Endothelial cell of umbilical vein (primary cell): Measurements from ENCODE around the gene NOBOX. TPM values are rescaled to one million over a fixed set of nuclear protein-coding genes. Genes with fewer than 3 reads are reported as not detected.

Experiments
- BruUV-seq: library from RNA; stranded (reverse); fragments of 400-500 nt; replicated peaks from 2 replicates; lab custom pipeline; 2021; lab: Mats Ljungman, UMichigan
- CTCF ChIA-PET: fragments of 300-600, 350-600 bp; sonication (Branson Sonifier 250); formaldehyde crosslinking; loops from one replicate; lab custom pipeline; 2021; ENCODE audit warnings: antibody characterized with exemption, inconsistent platforms; lab: Charles Lee
- POLR2A ChIA-PET: fragments of 300-600, 350-600 bp; sonication (Branson Sonifier 250); formaldehyde crosslinking; loops from one replicate; lab custom pipeline; 2021; ENCODE audit warnings: antibody characterized with exemption, inconsistent platforms; lab: Charles Lee
- DNase-seq: peaks from one replicate; pipeline ENCODE4 v3.0.0-alpha.2; 2011; ENCODE audit warnings: low read depth, low spot score
- FAIRE-seq: peaks from 2 replicates; lab custom pipeline; 2011; peaks lifted over from hg19 to GRCh38; lab: Jason Lieb, UNC
- H2AFZ ChIP-seq: 2 replicates; pipeline ENCODE4 v1.6.0; 2012; ENCODE audit warnings: low read depth, low read length, control low read depth, inconsistent platforms
- H3K27ac ChIP-seq: 2 replicates; pipeline ENCODE4 v1.5.1; 2011; ENCODE audit warnings: low read depth, mild to moderate bottlenecking, control low read depth, low read length, moderate library complexity; ENCODE audit not compliant: insufficient read depth
- H3K27me3 ChIP-seq, 2 experiments: 2 replicates each; pipeline versions ENCODE4 v1.6.0 to v1.6.1; 2011; ENCODE audit warnings: low read length in 2 of 2, mixed read lengths in 1 of 2; ENCODE audit not compliant: control insufficient read depth in 2 of 2, insufficient read depth in 2 of 2
- H3K36me3 ChIP-seq, 2 experiments: 2 replicates in 1 of 2; 3 replicates in 1 of 2; pipeline ENCODE4 v1.5.1; 2011; ENCODE audit warnings: low read length in 2 of 2, mild to moderate bottlenecking in 1 of 2, moderate library complexity in 1 of 2; ENCODE audit not compliant: control insufficient read depth in 2 of 2, insufficient read depth in 2 of 2; ENCODE audit errors: extremely low read depth in 1 of 2
- H3K4me1 ChIP-seq: 3 replicates; pipeline ENCODE4 v1.5.1; 2011; ENCODE audit warnings: mild to moderate bottlenecking, low read length; ENCODE audit not compliant: control insufficient read depth, insufficient read depth; ENCODE audit errors: extremely low read depth
- H3K4me2 ChIP-seq: 2 replicates; pipeline ENCODE4 v1.6.1; 2011; ENCODE audit warnings: low read length, control low read depth, mixed read lengths; ENCODE audit not compliant: insufficient read depth
- H3K4me3 ChIP-seq, 3 experiments: fragments of 200-600 bp in 1 of 3; sonication (generic), shearing (Covaris generic) in 1 of 3; replicated peaks in 1 of 3; 2 replicates each; pipeline ENCODE4 v1.5.1; 2011 to 2016; ENCODE audit warnings: control low read depth in 3 of 3, low read length in 3 of 3, mild to moderate bottlenecking in 2 of 3, inconsistent platforms in 1 of 3, low read depth in 1 of 3, moderate library complexity in 1 of 3; ENCODE audit not compliant: insufficient read depth in 1 of 3
- H3K79me2 ChIP-seq: 2 replicates; pipeline ENCODE4 v1.6.0; 2012; ENCODE audit warnings: low read length, inconsistent platforms; ENCODE audit not compliant: control insufficient read depth, insufficient read depth
- H3K9ac ChIP-seq: replicated peaks from 2 replicates; pipeline ENCODE3; 2011; ENCODE audit warnings: low read length, control low read depth; ENCODE audit not compliant: insufficient read depth; ENCODE audit errors: extremely low read depth
- H3K9me1 ChIP-seq: replicated peaks from 3 replicates; pipeline ENCODE4 v1.6.0; 2011; ENCODE audit warnings: mild to moderate bottlenecking, low read length; ENCODE audit not compliant: control insufficient read depth, insufficient read depth; ENCODE audit errors: extremely low read depth
- H3K9me3 ChIP-seq: replicated peaks from 2 replicates; pipeline ENCODE4 v1.5.1; 2012; ENCODE audit warnings: low read length, inconsistent platforms; ENCODE audit not compliant: control insufficient read depth, insufficient read depth
- H4K20me1 ChIP-seq: replicated peaks from 2 replicates; pipeline ENCODE3; 2011; ENCODE audit warnings: mild to moderate bottlenecking, low read length; ENCODE audit not compliant: control insufficient read depth, insufficient read depth; ENCODE audit errors: extremely low read depth
- CTCF ChIP-seq, 2 donors: IDR thresholded peaks; 1 replicate in 1 of 2; 2 replicates in 1 of 2; pipeline ENCODE4 v1.5.1; 2011; ENCODE audit warnings: low read length in 2 of 2, mild to moderate bottlenecking in 2 of 2, moderate library complexity in 2 of 2, control low read depth in 1 of 2, inconsistent platforms in 1 of 2, low read depth in 1 of 2; ENCODE audit not compliant: insufficient read depth in 1 of 2; ENCODE audit errors: extremely low read depth in 1 of 2
- EZH2 ChIP-seq: IDR thresholded peaks from 2 replicates; pipeline ENCODE4 v1.6.1; 2012; ENCODE audit warnings: borderline replicate concordance, low read depth, mild to moderate bottlenecking, moderate library complexity, low read length, inconsistent platforms; ENCODE audit not compliant: severe bottlenecking
- FOS ChIP-seq: IDR thresholded peaks from 2 replicates; pipeline ENCODE4 v1.6.1; 2011; ENCODE audit warnings: mild to moderate bottlenecking, low read length, moderate library complexity, borderline replicate concordance; ENCODE audit not compliant: insufficient read depth
- GATA2 ChIP-seq: IDR thresholded peaks from 2 replicates; pipeline ENCODE4 v1.7.0; 2011; ENCODE audit warnings: low read depth, mild to moderate bottlenecking, moderate library complexity, mixed read lengths, low read length; ENCODE audit not compliant: insufficient read length, insufficient read depth
- JUN ChIP-seq: IDR thresholded peaks from 2 replicates; pipeline ENCODE4 v1.6.1; 2011; ENCODE audit warnings: borderline replicate concordance, low read depth; ENCODE audit not compliant: insufficient read length, insufficient read depth
- MAX ChIP-seq: IDR thresholded peaks from 2 replicates; pipeline ENCODE4 v1.6.1; 2011; ENCODE audit not compliant: insufficient read depth, insufficient read length
- MYC ChIP-seq: IDR thresholded peaks from one replicate; pipeline ENCODE4 v1.6.1; 2011; ENCODE audit warnings: mild to moderate bottlenecking, low read depth, low read length
- POLR2A ChIP-seq: IDR thresholded peaks from 2 replicates; pipeline ENCODE4 v1.6.1; 2012; ENCODE audit warnings: low read depth, mild to moderate bottlenecking, control low read depth, low read length
- POLR2AphosphoS5 ChIP-seq: IDR thresholded peaks from 2 replicates; pipeline ENCODE4 v1.6.1; 2012; ENCODE audit warnings: low read depth, mild to moderate bottlenecking, control low read depth, low read length, moderate library complexity; ENCODE audit not compliant: insufficient read depth
- dilution Hi-C: fragments of 300-500 bp; cut with MboI; formaldehyde crosslinking; loops from one replicate; pipeline ENCODE4 v1.15.0; 2019; ENCODE audit warnings: low sequenced_read_pairs; ENCODE audit not compliant: extremely low pct_ligation_motif_present
- intact Hi-C: fragments of 100-400 bp; cut with micrococcal nuclease; formaldehyde crosslinking; loops from one replicate; pipeline ENCODE4 v1.10.0; 2022
- polyA plus RNA-seq, 4 experiments: library from polyadenylated mRNA; depleted of rRNA in 3 of 4; stranded (reverse) in 3 of 4; unstranded in 1 of 4; fragments of >200 nt; gene quantifications; 2 replicates each; pipeline versions ENCODE4 v1.2.1 to v1.2.3, GENCODE V29; 2011 to 2012; ENCODE audit warnings: missing spikeins in 1 of 4
- total RNA-seq: library from RNA; stranded (reverse); gene quantifications from 2 replicates; pipeline ENCODE4 v1.2.3, GENCODE V29; 2021

Gene NOBOX
- total and polyA plus RNA-seq, 2 donors (not counting 3 experiments of a cell fraction or from before 2014, with no cell fraction given), result not detected

GRCh38 chr7:144398291-144398690 is 5.2 kb downstream of the NOBOX start:
- Histone ChIP-seq H3K4me3 (no peak overlapping the region), H3K79me2 (no peaks in the 10 kb centered on the region), H3K9me1 (no peaks in the 10 kb centered on the region), H3K4me1 (no peaks in the 10 kb centered on the region), H3K4me2 (no peak overlapping the region), H3K9ac (no peak overlapping the region), H2AFZ (no peak overlapping the region), H3K36me3 (no peaks in the 10 kb centered on the region), H3K9me3 (no peaks in the 10 kb centered on the region), H3K27ac (no peak overlapping the region), H4K20me1 (no peaks in the 10 kb centered on the region), H3K27me3 (no peaks in the 10 kb centered on the region)
- no TSS peak for BruUV-seq
- ChIA-PET CTCF (no interaction called here), POLR2A (no interaction called here)
- DNase-seq (no peak), FAIRE-seq (no peak)
- intact Hi-C loops, result loop anchor here (5.0 to 10.0 kb wide), 2 partner anchors 39 to 493 kb away; partner anchors contain the start of gene TCAF1
- dilution Hi-C loops, result no loop called here
- TF ChIP-seq POLR2AphosphoS5 (no peak), CTCF (IDR thresholded peaks at IDR 0.05; ENCODE audit: extremely low read depth in 1 of 2, insufficient read depth in 1 of 2, low read depth in 1 of 2, low read length in 2 of 2) (no peak), POLR2A (no peak), EZH2 (no peak), MYC (no peak), GATA2 (no peak), MAX (no peak), JUN (no peak), FOS (no peak)
